Measurements from ENCODE around the gene CAPN5.
A peak's percentile ranks its signal among the peaks of the same experiment; 100 is the strongest.

Gene CAPN5

GRCh38 chr11:77138106-77138649 is 71.4 kb downstream of the CAPN5 start:
- DNase-seq: no peak

- DNase-seq: no peak
These were observed 72.4 kb downstream of the CAPN5 start for GRCh38 chr11:77139201-77139600.

GRCh38 chr11:77140231-77140851 is 73.6 kb downstream of the CAPN5 start:
- no peak for DNase-seq

GRCh38 chr11:77141034-77141433 is 74.3 kb downstream of the CAPN5 start:
- DNase-seq: peak; percentile 88

GRCh38 chr11:77141475-77141874 is 74.7 kb downstream of the CAPN5 start:
- no peak for DNase-seq

GRCh38 chr11:77142091-77142975 is 75.6 kb downstream of the CAPN5 start:
- no peak for DNase-seq

GRCh38 chr11:77143405-77144020 is 76.7 kb downstream of the CAPN5 start:
- no peak for DNase-seq

GRCh38 chr11:77144196-77144856 is 77.6 kb downstream of the CAPN5 start:
- no peak for DNase-seq

- no peak for DNase-seq
These were observed 78.2 kb downstream of the CAPN5 start for GRCh38 chr11:77144857-77145428.

- no peak for DNase-seq
These were observed 79.7 kb downstream of the CAPN5 start for GRCh38 chr11:77146261-77147035.

- DNase-seq: no peak
These were observed 80.2 kb downstream of the CAPN5 start for GRCh38 chr11:77147036-77147315.

GRCh38 chr11:77147668-77148321 is 81.0 kb downstream of the CAPN5 start:
- peak; percentile 90 for DNase-seq

- no peak for DNase-seq
These were observed 82.4 kb downstream of the CAPN5 start for GRCh38 chr11:77148963-77149715.

- DNase-seq: no peak
These were observed 83.1 kb downstream of the CAPN5 start for GRCh38 chr11:77149716-77150392.

- no peak for DNase-seq
These were observed 84.1 kb downstream of the CAPN5 start for GRCh38 chr11:77150836-77151235.

GRCh38 chr11:77151804-77152509 is 85.2 kb downstream of the CAPN5 start:
- DNase-seq: peak; percentile 58

GRCh38 chr11:77152846-77153245 is 86.1 kb downstream of the CAPN5 start:
- DNase-seq: peak; percentile 31

GRCh38 chr11:77153276-77154185 is 86.8 kb downstream of the CAPN5 start:
- no peak for DNase-seq

Data from DMS79 (cell line).